ENCODE data around the gene AGL. TPM values are rescaled to one million over a fixed set of nuclear protein-coding genes. Genes with fewer than 3 reads are reported as not detected.
A peak's percentile ranks its signal among the peaks of the same experiment; 100 is the strongest.

The AGL gene
- total and polyA plus RNA-seq, 2 experiments from 2014 or later: 26.6 to 39.5 TPM

DNA sequence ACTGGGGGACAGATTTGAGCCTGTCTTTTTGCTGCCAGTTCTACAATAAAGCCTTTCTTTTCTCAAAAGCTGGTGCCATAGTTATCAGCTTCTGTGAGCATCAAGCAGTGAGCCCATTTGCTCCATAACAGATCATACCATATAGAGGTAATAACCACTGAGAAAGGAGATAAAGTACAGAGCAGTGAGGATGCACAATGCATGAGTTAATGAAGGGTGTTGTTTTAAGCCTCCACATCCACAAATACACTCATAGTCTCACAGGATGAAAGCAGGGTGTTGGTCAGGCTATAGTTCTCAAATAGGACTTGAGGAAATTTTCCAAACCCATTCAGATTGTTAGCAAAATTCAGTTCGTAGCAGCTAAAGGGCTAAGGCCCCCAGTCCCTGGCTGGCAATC lies 94.0 kb downstream of the AGL start:
- H3K27ac ChIP-seq: no peak overlapping the region

GRCh38 chr1:99945174-99945573 lies 95.0 kb downstream of the AGL start:
- DNase-seq (ENCODE audit: low read depth in 1 of 2, low spot score in 1 of 2): no peak
- no peaks in the 10 kb centered on the region for H3K9me3 ChIP-seq (ENCODE audit: low read depth)
- H3K4me3 ChIP-seq: no peak overlapping the region
- H3K36me3 ChIP-seq: no peaks in the 10 kb centered on the region
- no peak for TF ChIP-seq CTCF (IDR thresholded peaks at IDR 0.05; ENCODE audit: low read depth, low read length)
- H3K27ac ChIP-seq: no peak overlapping the region
- H3K4me1 ChIP-seq (ENCODE audit: low read depth): peaks cover 10% of the 10 kb centered on the region
- no peaks in the 10 kb centered on the region for H3K27me3 ChIP-seq

More for the DNA sequence above, 94.0 kb downstream of the AGL start:
- Histone ChIP-seq H3K9me3 (ENCODE audit: low read depth) (no peaks in the 10 kb centered on the region), H3K36me3 (no peaks in the 10 kb centered on the region), H3K4me3 (no peak overlapping the region), H3K27me3 (no peaks in the 10 kb centered on the region), H3K4me1 (ENCODE audit: low read depth) (peaks cover 10% of the 10 kb centered on the region)
- DNase-seq (ENCODE audit: low read depth in 1 of 2, low spot score in 1 of 2): no peak
- no peak for TF ChIP-seq CTCF (IDR thresholded peaks at IDR 0.05; ENCODE audit: low read depth, low read length)

GRCh38 chr1:99950486-99950885 lies 100.3 kb downstream of the AGL start:
- no peaks in the 10 kb centered on the region for H3K27me3 ChIP-seq
- DNase-seq (ENCODE audit: low read depth in 1 of 2, low spot score in 1 of 2): no peak
- no peaks in the 10 kb centered on the region for H3K36me3 ChIP-seq
- no peaks in the 10 kb centered on the region for H3K9me3 ChIP-seq (ENCODE audit: low read depth)
- TF ChIP-seq CTCF (IDR thresholded peaks at IDR 0.05; ENCODE audit: low read depth, low read length): no peak
- H3K27ac ChIP-seq: peak overlapping the region; percentile 39
- no peak overlapping the region for H3K4me3 ChIP-seq
- no peaks in the 10 kb centered on the region for H3K4me1 ChIP-seq (ENCODE audit: low read depth)

DNA sequence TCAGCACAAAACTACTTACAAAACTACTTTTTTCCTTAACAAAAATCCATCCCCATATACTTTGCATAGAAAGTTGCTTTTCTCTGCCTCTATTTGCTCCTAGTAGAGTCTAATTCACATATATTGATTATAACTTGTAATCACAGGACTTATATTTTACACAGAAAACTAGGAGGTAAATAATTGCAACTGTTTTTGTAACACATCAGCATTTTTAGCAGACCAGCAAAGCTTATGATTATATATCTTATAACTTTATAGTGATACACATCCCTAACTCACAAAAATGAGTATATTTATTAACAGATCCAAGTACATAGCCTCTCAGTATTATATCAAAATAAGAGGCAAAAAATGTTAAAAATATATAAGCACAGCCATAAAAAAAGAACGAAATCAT lies 102.4 kb downstream of the AGL start:
- DNase-seq (ENCODE audit: low read depth in 1 of 2, low spot score in 1 of 2): no peak
- Histone ChIP-seq H3K27me3 (no peaks in the 10 kb centered on the region), H3K9me3 (ENCODE audit: low read depth) (no peaks in the 10 kb centered on the region), H3K4me3 (no peak overlapping the region), H3K27ac (no peak overlapping the region), H3K36me3 (no peaks in the 10 kb centered on the region), H3K4me1 (ENCODE audit: low read depth) (no peaks in the 10 kb centered on the region)
- no peak for TF ChIP-seq CTCF (IDR thresholded peaks at IDR 0.05; ENCODE audit: low read depth, low read length)

- no peak for DNase-seq (ENCODE audit: low read depth in 1 of 2, low spot score in 1 of 2)
- H3K9me3 ChIP-seq (ENCODE audit: low read depth): no peaks in the 10 kb centered on the region
- no peak overlapping the region for H3K4me3 ChIP-seq
- no peaks in the 10 kb centered on the region for H3K36me3 ChIP-seq
- TF ChIP-seq CTCF (IDR thresholded peaks at IDR 0.05; ENCODE audit: low read depth, low read length): no peak
- H3K4me1 ChIP-seq (ENCODE audit: low read depth): no peaks in the 10 kb centered on the region
- H3K27ac ChIP-seq: no peak overlapping the region
- H3K27me3 ChIP-seq: no peaks in the 10 kb centered on the region
Measured at GRCh38 chr1:99955375-99955774, 105.2 kb downstream of the AGL start.

DNA sequence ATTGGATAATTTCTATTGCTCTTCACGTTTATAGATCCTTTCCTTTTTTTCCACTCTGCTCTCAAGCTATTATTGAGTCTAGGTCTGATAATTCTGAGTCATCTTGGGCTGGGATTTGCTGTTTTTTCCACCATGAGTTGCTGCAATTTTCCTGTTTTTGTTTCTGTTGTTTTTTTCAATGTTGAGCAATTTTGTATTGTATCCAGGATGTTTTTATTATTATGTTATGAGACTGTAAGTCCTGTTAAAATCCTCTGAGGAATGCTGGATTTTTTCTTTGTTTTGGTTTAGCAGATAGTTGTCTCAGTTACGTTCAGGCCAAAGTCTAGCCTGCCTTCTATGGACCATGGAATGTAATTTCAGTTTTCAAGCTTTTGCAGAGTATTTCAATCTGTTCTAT lies 106.6 kb downstream of the AGL start:
- H3K36me3 ChIP-seq: no peaks in the 10 kb centered on the region
- H3K27ac ChIP-seq: no peak overlapping the region
- peak; percentile 17 for TF ChIP-seq CTCF (IDR thresholded peaks at IDR 0.05; ENCODE audit: low read depth, low read length)
- no peaks in the 10 kb centered on the region for H3K4me1 ChIP-seq (ENCODE audit: low read depth)
- peak in 1 of 2 donors; percentile 65 for DNase-seq (ENCODE audit: low read depth in 1 of 2, low spot score in 1 of 2)
- no peak overlapping the region for H3K4me3 ChIP-seq
- no peaks in the 10 kb centered on the region for H3K9me3 ChIP-seq (ENCODE audit: low read depth)
- H3K27me3 ChIP-seq: no peaks in the 10 kb centered on the region
